Activated CD4-positive, alpha-beta T cell treated with anti-CD3 and anti-CD28 coated beads for 36 hours (primary cell): ENCODE measurements around the gene CFAP92. TPM values are rescaled to one million over a fixed set of nuclear protein-coding genes. Genes with fewer than 3 reads are reported as not detected.
A peak's percentile ranks its signal among the peaks of the same experiment; 100 is the strongest.

Experiments used
- ATAC-seq: fragments of 200-7000 bp; cut with Tn5 transposase; one replicate; pipeline ENCODE4 v1.10.0; 2021; ENCODE audit warnings: mild to moderate bottlenecking, moderate library complexity
- CTCF ChIA-PET: fragments of 350-600 bp; sonication (Branson Sonifier 250); formaldehyde crosslinking; loops from one replicate; lab custom pipeline; 2021; ENCODE audit warnings: antibody characterized with exemption; lab: Charles Lee
- POLR2A ChIA-PET: fragments of 350-600 bp; sonication (Branson Sonifier 250); formaldehyde crosslinking; loops from one replicate; lab custom pipeline; 2021; ENCODE audit warnings: antibody characterized with exemption, inconsistent platforms; lab: Charles Lee
- DNase-seq: peaks from one replicate; pipeline ENCODE4 v3.0.0-alpha.2; 2020
- H3K27ac Mint-ChIP-seq: one replicate; pipeline ENCODE4 v1.8.0; 2021; ENCODE audit warnings: mixed read lengths
- H3K27me3 Mint-ChIP-seq: one replicate; pipeline ENCODE4 v1.8.0; 2021; ENCODE audit warnings: mixed read lengths
- H3K36me3 Mint-ChIP-seq: one replicate; pipeline ENCODE4 v1.8.0; 2021; ENCODE audit warnings: low read depth, mixed read lengths
- H3K4me1 Mint-ChIP-seq: one replicate; pipeline ENCODE4 v1.8.0; 2021; ENCODE audit warnings: mixed read lengths
- H3K4me3 Mint-ChIP-seq: one replicate; pipeline ENCODE4 v1.8.0; 2021; ENCODE audit warnings: mild to moderate bottlenecking, moderate library complexity, mixed read lengths
- H3K9me3 Mint-ChIP-seq: one replicate; pipeline ENCODE4 v1.8.0; 2021; ENCODE audit warnings: low read depth, mixed read lengths
- intact Hi-C, 2 experiments: fragments of 100-400 bp; cut with DNase I in 1 of 2; cut with micrococcal nuclease in 1 of 2; formaldehyde crosslinking; loops; one replicate each; pipeline versions ENCODE4 v1.14.2 to v1.15.1; 2022 to 2024; cut with DNase I, micrococcal nuclease
- total RNA-seq, 2 experiments: library from RNA; stranded (reverse); gene quantifications; one replicate each; pipeline ENCODE4 v1.2.3, GENCODE V29; 2021

Gene CFAP92
- total RNA-seq, 2 experiments from 2014 or later = 0.64 to 0.88 TPM

DNA sequence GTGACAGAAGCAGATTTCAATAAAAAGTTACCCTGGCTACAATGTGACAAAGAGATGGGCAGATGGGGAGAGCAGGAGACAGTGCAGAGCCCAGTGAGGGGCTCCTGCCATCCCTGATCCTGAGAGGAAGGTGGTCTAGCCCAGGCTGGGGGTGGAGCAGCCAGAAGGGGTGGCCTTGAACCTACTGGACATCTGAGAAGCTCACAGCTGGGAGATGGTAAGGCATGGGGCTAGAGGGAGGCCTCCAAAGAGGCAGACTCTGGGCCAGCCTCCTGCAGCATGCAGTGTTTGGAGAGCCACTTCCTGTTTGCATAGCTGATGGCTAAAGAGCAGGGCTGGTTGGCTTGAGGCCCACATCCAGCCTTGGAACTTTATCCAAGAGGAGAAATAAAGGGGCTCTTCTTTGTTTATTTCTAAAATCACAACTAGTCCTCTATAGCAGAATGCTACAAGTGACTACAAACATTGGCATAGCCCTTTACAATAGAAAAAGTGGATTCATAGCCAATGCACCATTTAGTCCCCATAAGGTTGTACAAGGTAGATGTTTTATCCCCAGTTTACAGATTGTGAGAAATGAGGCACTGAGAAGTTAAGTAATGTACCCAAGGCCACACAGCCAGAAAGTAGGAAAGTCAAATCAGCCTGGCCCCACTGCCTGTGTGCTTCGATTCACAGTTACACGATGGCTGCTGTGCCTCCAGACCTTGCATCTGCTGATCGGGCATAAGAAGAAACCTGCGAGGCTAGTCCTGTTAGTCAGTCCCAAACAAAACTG lies 11.8 kb upstream of the CFAP92 start:
- POLR2A ChIA-PET = interaction anchor here (1.7 kb wide), 1 partner anchor 11 kb away, joined by 4 read pairs; the partner anchor contains the start of gene CFAP92
- DNase-seq (no peak), ATAC-seq (no peak)
- H3K9me3 Mint-ChIP-seq = no peaks in the 10 kb centered on the region
- H3K27me3 Mint-ChIP-seq = peaks cover 19% of the 10 kb centered on the region
- intact Hi-C loops = no loop called here
- CTCF ChIA-PET = interaction anchor here (0.6 to 2.4 kb wide), 4 partner anchors 10 to 241 kb away, joined by 3 to 9 read pairs (median 4); no protein-coding TSS in a partner anchor
- no peaks in the 10 kb centered on the region for H3K36me3 Mint-ChIP-seq
- no peak overlapping the region for H3K4me3 Mint-ChIP-seq
- no peak overlapping the region for H3K27ac Mint-ChIP-seq
- H3K4me1 Mint-ChIP-seq = peaks cover 27% of the 10 kb centered on the region

DNA sequence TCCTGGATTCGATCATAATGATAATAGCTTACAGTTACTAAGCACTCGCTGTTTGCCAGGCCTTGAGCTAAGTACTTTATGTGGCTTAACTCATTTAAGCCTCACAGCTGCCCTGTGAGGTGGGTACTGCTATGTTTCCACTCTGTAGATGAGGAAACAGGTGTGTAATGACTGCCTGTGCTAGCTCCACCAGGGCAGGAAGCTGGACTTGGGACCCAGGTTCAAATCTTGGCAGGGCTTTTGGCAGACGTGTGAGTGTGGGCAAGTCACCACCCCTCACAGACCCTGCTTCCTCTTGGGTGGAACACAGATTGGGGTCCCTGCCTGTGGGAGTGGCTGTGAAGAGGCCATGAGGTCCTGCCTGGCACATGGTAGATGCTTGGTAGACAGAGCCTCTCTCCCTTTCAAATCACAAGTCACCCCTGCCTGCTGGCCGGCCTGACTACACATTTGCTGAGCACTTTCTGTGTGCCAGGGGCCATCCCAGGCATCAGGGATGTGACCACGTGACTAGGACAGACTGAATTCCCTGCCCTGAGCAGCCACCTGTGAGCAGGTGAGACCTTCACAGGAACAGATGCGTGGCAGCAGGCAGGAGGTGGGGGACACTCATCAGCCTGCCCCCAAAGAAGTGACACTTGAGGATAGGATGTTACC lies 10.9 kb upstream of the CFAP92 start:
- Mint-ChIP-seq H3K4me1 (peaks cover 29% of the 10 kb centered on the region), H3K9me3 (no peaks in the 10 kb centered on the region), H3K27ac (peak overlapping the region; percentile 1), H3K4me3 (no peak overlapping the region), H3K27me3 (peaks cover 25% of the 10 kb centered on the region), H3K36me3 (no peaks in the 10 kb centered on the region)
- ATAC-seq (peak; percentile 20), DNase-seq (no peak)
- ChIA-PET POLR2A (interaction anchor here (1.7 kb wide), 1 partner anchor 11 kb away, joined by 4 read pairs; the partner anchor contains the start of gene CFAP92), CTCF (interaction anchor here (0.7 to 2.4 kb wide), 10 partner anchors 9 to 242 kb away, joined by 3 to 12 read pairs (median 4); no protein-coding TSS in a partner anchor)
- intact Hi-C loops = no loop called here

DNA sequence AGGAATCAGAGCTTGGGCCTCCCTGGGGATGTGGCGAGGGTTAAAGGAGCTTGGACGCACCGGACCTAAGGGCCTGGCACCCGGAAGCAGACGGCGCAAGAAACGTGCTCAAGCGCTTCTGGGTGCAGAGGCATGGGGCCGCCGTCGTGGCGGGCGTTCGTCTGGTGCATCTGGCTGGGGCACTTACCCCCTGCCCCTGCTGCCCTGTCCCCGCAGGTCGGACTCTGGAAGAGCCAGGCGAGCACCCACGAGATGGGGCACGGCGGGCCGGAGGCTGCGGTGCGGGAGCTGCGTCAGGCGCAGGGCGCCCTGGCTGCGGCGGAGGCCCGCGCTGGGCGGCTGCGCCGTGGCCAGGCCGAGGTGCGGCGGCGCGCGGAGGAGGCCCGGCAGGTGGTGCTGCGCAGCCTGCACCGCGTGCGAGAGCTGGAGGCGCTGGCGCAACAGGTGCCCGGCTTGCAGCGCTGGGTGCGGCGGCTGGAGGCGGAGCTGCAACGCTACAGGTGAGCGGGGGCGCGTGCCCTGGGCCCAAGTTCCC lies 9.8 kb upstream of the CFAP92 start:
- intact Hi-C loops = no loop called here
- Mint-ChIP-seq H3K4me1 (peaks cover 36% of the 10 kb centered on the region), H3K36me3 (no peaks in the 10 kb centered on the region), H3K9me3 (no peaks in the 10 kb centered on the region), H3K4me3 (peak overlapping the region; percentile 52), H3K27me3 (peaks cover 27% of the 10 kb centered on the region), H3K27ac (no peak overlapping the region)
- ChIA-PET CTCF (interaction anchor here (0.6 to 2.2 kb wide), 10 partner anchors 10 to 221 kb away, joined by 3 to 12 read pairs (median 4); no protein-coding TSS in a partner anchor), POLR2A (interaction anchor here (1.2 to 1.7 kb wide), 2 partner anchors 9 to 12 kb away, joined by 4 read pairs; partner anchors contain the start of gene CFAP92)
- ATAC-seq (peak; percentile 74), DNase-seq (peak; percentile 77)

DNA sequence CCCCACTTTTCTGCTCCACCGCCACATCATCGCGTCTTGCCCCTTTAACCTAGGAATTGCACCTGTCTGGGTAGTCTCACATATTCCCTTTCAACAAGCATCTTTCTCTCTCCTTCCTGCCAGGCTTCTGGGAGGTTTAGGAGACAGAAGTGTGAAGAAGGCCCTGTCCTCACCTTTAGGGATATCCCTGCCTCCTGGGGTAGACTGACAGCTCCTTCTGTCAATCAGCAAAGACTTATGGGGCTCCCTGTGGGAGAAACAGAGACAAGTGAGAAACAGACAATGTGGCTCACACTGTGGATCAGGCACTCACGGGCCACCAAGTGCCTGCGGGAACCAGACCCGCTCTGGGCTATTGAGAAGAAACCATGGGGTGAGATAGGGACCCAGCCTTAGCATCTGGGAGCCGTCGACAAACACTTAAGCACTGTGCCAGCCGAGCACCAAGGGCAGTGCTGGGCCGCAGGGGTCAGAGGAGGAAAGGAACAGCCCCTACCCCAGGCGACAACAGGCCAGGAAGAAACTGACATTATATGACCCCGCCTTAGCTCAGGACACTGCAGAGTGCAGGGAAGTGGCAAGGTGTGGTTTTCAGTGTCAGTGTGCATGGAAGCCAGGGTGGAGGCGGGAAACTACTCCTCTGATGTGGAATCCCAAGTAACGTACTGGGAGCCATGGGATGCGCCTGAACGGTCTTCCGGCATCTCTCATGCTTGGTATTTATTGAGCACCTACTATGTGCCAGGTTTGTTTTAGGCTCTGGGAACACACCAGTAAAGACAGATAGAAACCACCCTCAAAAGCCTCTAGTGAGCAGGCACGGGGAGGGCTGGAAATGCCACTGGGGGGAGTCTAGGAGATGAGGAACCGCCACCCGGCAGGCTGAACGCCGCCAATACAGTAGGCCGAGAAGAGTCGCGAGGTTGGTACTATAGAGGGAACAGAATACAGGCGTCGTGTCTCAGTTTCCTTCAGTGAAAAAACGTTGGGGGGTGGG lies 9.0 kb upstream of the CFAP92 start:
- Mint-ChIP-seq H3K27ac (no peak overlapping the region), H3K36me3 (no peaks in the 10 kb centered on the region), H3K27me3 (peaks cover 27% of the 10 kb centered on the region), H3K4me3 (peak overlapping the region; percentile 74), H3K9me3 (no peaks in the 10 kb centered on the region), H3K4me1 (peaks cover 38% of the 10 kb centered on the region)
- ATAC-seq (no peak), DNase-seq (no peak)
- ChIA-PET POLR2A (interaction anchor here (1.2 kb wide), 1 partner anchor 13 kb away, joined by 4 read pairs; no protein-coding TSS in a partner anchor), CTCF (interaction anchor here (0.6 to 2.2 kb wide), 10 partner anchors 10 to 222 kb away, joined by 3 to 12 read pairs (median 4); no protein-coding TSS in a partner anchor)
- intact Hi-C loops = no loop called here

GRCh38 chr3:129001806-129002572 lies 8.1 kb upstream of the CFAP92 start:
- ChIA-PET CTCF (interaction anchor here (1.3 kb wide), 1 partner anchor 14 kb away, joined by 4 read pairs; no protein-coding TSS in a partner anchor), POLR2A (no interaction called here)
- H3K4me1 Mint-ChIP-seq = peaks cover 38% of the 10 kb centered on the region
- no peaks in the 10 kb centered on the region for H3K9me3 Mint-ChIP-seq
- intact Hi-C loops = no loop called here
- ATAC-seq (peak; percentile 71), DNase-seq (peak; percentile 73)
- H3K36me3 Mint-ChIP-seq = no peaks in the 10 kb centered on the region
- no peak overlapping the region for H3K27ac Mint-ChIP-seq
- H3K27me3 Mint-ChIP-seq = peaks cover 27% of the 10 kb centered on the region
- peak overlapping the region; percentile 74 for H3K4me3 Mint-ChIP-seq

GRCh38 chr3:129001101-129001805 lies 7.4 kb upstream of the CFAP92 start, which contains the start of gene EFCC1:
Gene EFCC1, plus strand, starts transcription at chr3:129001304. Its CDS starts 325 bp downstream, at chr3:129001629.
- Mint-ChIP-seq H3K4me1 (peaks cover 40% of the 10 kb centered on the region), H3K27me3 (peaks cover 27% of the 10 kb centered on the region)
- POLR2A ChIA-PET = no interaction called here

DNA sequence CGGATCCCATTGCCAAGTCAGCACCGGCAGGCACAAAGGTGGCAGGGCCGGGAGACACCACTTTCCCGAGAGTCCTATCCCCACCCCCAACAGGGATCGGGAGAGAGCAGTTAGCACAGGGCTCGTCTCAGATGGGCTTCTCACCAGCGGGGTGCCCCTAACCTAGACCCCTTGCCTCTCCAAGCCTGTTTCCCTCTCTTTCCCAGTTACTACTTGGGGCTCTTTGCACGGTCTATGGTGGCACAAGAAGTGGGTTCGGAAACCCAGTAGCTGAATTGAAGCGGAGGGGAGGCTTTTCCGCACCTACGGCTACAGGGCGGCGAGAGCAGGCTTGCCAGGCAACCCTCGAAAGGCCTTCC lies 6.8 kb upstream of the CFAP92 start:
- Mint-ChIP-seq H3K36me3 (no peaks in the 10 kb centered on the region), H3K4me3 (peak overlapping the region; percentile 74), H3K27me3 (peaks cover 27% of the 10 kb centered on the region), H3K9me3 (no peaks in the 10 kb centered on the region), H3K27ac (no peak overlapping the region), H3K4me1 (peaks cover 42% of the 10 kb centered on the region)
- ChIA-PET CTCF (interaction anchor here (1.4 kb wide), 1 partner anchor 31 kb away, joined by 5 read pairs; no protein-coding TSS in a partner anchor), POLR2A (no interaction called here)
- intact Hi-C loops = no loop called here
- ATAC-seq (no peak), DNase-seq (no peak)

More at GRCh38 chr3:129001101-129001805, 7.4 kb upstream of the CFAP92 start, which contains the start of gene EFCC1:
- Mint-ChIP-seq H3K36me3 (no peaks in the 10 kb centered on the region), H3K27ac (no peak within 1 kb of the TSS), H3K9me3 (no peaks in the 10 kb centered on the region), H3K4me3 (peak within 1 kb of the TSS; percentile 74)
- CTCF ChIA-PET = interaction anchor here (1.3 kb wide), 1 partner anchor 14 kb away, joined by 4 read pairs; no protein-coding TSS in a partner anchor
- intact Hi-C loops = no loop called here
- ATAC-seq (peak; percentile 13), DNase-seq (peak; percentile 52)

GRCh38 chr3:128999102-128999501 lies 5.2 kb upstream of the CFAP92 start:
- POLR2A ChIA-PET = no interaction called here
- DNase-seq = peak; percentile 20
- H3K4me3 Mint-ChIP-seq = no peak overlapping the region

GRCh38 chr3:128998561-128998960 lies 4.7 kb upstream of the CFAP92 start:
- intact Hi-C loops = no loop called here
- DNase-seq (no peak), ATAC-seq (no peak)
- H3K9me3 Mint-ChIP-seq = no peaks in the 10 kb centered on the region
- ChIA-PET CTCF (interaction anchor here (0.5 to 2.1 kb wide), 9 partner anchors 9 to 247 kb away, joined by 3 to 9 read pairs (median 4); no protein-coding TSS in a partner anchor), POLR2A (interaction anchor here (0.6 kb wide), 1 partner anchor 288 kb away, joined by 5 read pairs; no protein-coding TSS in a partner anchor)
- no peak overlapping the region for H3K4me3 Mint-ChIP-seq
- H3K4me1 Mint-ChIP-seq = peaks cover 53% of the 10 kb centered on the region
- peaks cover 25% of the 10 kb centered on the region for H3K27me3 Mint-ChIP-seq
- peak overlapping the region; percentile 6 for H3K27ac Mint-ChIP-seq
- no peaks in the 10 kb centered on the region for H3K36me3 Mint-ChIP-seq

More at GRCh38 chr3:128999102-128999501, 5.2 kb upstream of the CFAP92 start:
- no peaks in the 10 kb centered on the region for H3K36me3 Mint-ChIP-seq
- H3K4me1 Mint-ChIP-seq = peaks cover 49% of the 10 kb centered on the region
- intact Hi-C loops = no loop called here
- ATAC-seq = no peak
- peaks cover 27% of the 10 kb centered on the region for H3K27me3 Mint-ChIP-seq
- CTCF ChIA-PET = interaction anchor here (0.5 to 2.1 kb wide), 8 partner anchors 8 to 247 kb away, joined by 3 to 9 read pairs (median 4); no protein-coding TSS in a partner anchor
- H3K27ac Mint-ChIP-seq = peak overlapping the region; percentile 6
- no peaks in the 10 kb centered on the region for H3K9me3 Mint-ChIP-seq
